ENCODE results near the gene PHLDA2. TPM values are rescaled to one million over a fixed set of nuclear protein-coding genes. Genes with fewer than 3 reads are reported as not detected.

The PHLDA2 gene
- total RNA-seq, 1 donor from 2014 or later = 15.5 TPM

DNA sequence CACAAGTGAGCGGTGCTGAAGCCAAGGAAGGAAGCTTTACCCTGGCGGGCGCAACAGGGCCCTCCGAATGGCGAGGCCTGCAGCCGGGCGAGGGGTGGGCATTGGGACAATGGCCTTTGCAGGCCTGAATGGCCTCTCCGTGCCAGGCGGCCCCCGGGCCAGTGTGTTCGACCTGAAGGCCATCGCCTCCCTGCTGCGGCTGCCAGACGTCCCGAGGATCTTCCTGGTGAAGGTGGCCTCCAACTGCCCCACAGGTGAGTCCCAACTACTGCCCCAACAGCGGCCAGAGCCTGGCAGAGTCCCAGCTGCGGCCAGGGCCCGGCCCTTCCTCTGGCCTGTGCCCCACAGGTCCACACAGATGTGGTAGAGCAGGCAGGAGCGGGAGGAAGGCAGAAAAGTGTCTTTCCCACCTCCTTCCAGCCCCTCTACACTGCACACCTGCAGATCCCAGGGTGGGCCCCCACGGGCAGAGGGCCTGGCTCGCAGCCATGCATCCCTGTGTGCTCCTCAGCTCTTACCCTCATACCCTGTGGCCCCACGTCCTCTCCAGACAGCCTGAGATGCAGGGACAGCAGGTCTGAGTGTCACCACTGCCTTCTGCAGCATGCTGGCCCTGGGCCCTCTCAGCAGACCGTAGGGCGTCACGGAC is 11.3 kb downstream of the PHLDA2 start:
- TF ChIP-seq, protein P1, sequence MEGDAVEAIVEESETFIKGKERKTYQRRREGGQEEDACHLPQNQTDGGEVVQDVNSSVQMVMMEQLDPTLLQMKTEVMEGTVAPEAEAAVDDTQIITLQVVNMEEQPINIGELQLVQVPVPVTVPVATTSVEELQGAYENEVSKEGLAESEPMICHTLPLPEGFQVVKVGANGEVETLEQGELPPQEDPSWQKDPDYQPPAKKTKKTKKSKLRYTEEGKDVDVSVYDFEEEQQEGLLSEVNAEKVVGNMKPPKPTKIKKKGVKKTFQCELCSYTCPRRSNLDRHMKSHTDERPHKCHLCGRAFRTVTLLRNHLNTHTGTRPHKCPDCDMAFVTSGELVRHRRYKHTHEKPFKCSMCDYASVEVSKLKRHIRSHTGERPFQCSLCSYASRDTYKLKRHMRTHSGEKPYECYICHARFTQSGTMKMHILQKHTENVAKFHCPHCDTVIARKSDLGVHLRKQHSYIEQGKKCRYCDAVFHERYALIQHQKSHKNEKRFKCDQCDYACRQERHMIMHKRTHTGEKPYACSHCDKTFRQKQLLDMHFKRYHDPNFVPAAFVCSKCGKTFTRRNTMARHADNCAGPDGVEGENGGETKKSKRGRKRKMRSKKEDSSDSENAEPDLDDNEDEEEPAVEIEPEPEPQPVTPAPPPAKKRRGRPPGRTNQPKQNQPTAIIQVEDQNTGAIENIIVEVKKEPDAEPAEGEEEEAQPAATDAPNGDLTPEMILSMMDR (IDR thresholded peaks at IDR 0.05) = no peak
- DNase-seq (no peak), ATAC-seq (no peak)
- no peak overlapping the region for H3K27ac ChIP-seq
- no peaks in the 10 kb centered on the region for H3K27me3 ChIP-seq
- H3K36me3 ChIP-seq = no peaks in the 10 kb centered on the region
- no peaks in the 10 kb centered on the region for H3K9me3 ChIP-seq
- intact Hi-C loops (cut with DNase I) = no loop called here
- H3K4me1 ChIP-seq = peaks cover 4% of the 10 kb centered on the region
- no peak overlapping the region for H3K4me3 ChIP-seq

DNA sequence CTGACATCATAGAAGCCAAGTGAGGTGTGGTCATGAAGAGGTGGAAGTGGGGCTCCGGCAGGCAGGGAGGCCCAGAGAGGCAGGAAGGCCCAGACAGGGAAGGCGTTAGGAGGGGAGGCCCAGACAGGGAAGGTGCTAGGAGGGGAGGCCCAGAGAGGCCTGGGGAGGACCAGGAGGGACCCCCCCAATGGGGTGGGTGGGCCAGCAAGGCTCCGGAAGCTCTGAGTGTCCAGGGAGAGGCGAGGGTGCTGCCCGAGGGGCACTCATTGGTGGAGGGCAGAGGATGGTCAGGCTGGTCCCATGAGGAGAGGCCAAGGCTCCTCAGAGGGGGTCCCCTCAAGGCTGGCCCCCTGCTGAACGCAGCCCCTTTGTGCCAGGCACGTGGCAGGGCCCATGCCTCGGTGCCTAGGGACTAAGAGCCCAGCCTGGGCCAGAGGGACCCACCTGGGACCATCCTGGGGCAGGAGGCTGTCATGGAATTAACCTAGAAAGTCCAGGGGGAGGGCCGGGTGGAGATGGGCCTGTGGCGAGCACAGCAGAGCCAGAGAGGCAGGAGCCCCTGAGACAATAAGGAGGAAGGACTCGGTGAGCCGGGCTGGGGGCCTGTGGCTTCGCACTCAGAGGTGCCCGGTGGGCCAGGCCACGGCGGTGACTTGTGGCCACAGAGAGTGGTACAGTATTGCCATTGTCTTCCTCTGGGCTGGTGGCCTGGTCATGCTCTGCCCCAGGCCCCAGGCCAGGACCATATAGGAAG is 12.2 kb downstream of the PHLDA2 start:
- Histone ChIP-seq H3K9me3 (no peaks in the 10 kb centered on the region), H3K4me1 (peaks cover 4% of the 10 kb centered on the region), H3K27me3 (no peaks in the 10 kb centered on the region), H3K36me3 (no peaks in the 10 kb centered on the region), H3K27ac (no peak overlapping the region), H3K4me3 (no peak overlapping the region)
- intact Hi-C loops (cut with DNase I) = no loop called here
- ATAC-seq = no peak
- TF ChIP-seq, protein P1 (IDR thresholded peaks at IDR 0.05) = no peak
- no peak for DNase-seq

DNA sequence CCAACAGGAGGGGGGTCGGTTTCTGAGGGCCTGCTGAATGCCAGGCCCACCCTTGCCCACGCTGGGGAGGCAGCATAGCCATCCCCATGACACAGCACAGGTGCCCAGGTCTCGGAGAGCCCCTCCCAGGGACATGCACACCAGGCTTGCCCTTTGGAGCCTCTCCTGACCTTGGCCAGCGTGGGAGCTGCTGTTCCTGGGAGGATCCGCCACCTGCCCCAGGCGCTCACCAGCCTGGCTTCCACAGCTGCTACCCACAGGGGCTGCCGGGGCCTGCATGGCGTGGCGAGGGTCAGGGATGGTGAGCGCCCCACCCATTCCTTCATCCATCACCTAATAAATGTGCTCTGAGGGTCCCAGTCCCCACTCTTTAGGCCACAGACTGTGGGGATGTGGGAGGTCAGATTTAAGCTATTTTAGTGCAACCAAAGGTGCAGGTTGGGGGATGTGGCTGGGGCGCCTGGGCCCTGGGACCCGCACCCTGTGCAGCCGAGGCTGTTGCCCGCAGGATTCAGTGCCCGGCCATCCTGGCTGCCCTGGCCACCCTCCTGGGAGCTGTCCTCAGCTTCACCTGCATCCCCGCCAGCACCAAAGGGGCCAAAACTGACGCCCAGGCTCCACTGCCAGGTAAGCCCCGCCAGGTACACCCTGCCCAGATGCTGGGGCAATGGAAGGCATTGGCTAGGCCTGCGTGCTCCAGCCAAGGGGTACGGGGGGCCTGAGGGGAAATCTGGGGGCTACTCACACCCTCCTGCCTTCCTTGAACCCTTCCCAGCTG is 12.9 kb downstream of the PHLDA2 start:
- ATAC-seq (no peak), DNase-seq (no peak)
- H3K36me3 ChIP-seq = no peaks in the 10 kb centered on the region
- TF ChIP-seq, protein P1 (IDR thresholded peaks at IDR 0.05) = no peak
- H3K4me1 ChIP-seq = peaks cover 4% of the 10 kb centered on the region
- intact Hi-C loops (cut with DNase I) = no loop called here
- no peaks in the 10 kb centered on the region for H3K9me3 ChIP-seq
- H3K4me3 ChIP-seq = no peak overlapping the region
- no peak overlapping the region for H3K27ac ChIP-seq
- no peaks in the 10 kb centered on the region for H3K27me3 ChIP-seq

DNA sequence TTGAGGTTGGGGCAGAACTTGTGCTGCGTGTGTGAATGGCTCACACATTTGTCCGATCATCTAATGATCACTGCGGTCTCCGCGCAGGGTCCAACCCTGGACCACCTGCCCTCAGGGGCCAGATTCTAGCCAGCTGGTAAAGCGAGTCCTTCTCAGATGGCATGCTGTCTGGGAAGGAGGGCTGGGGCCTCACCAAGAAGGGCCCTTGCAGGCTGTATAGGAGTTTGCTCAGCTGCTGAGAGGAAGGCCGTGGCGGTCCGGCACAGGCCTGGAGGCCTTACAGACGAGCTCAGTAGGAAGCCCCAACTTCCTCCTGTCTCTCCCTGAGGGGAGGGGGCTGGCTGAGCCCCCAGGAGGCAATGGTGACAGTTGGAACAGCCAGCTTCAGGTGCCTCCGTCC is 13.7 kb downstream of the PHLDA2 start:
- TF ChIP-seq, protein P1 (IDR thresholded peaks at IDR 0.05) = no peak
- H3K4me1 ChIP-seq = peaks cover 4% of the 10 kb centered on the region
- no peak for DNase-seq
- H3K27me3 ChIP-seq = no peaks in the 10 kb centered on the region
- no peak overlapping the region for H3K4me3 ChIP-seq
- intact Hi-C loops (cut with DNase I) = no loop called here
- no peaks in the 10 kb centered on the region for H3K9me3 ChIP-seq
- no peak for ATAC-seq
- H3K36me3 ChIP-seq = no peaks in the 10 kb centered on the region
- no peak overlapping the region for H3K27ac ChIP-seq

DNA sequence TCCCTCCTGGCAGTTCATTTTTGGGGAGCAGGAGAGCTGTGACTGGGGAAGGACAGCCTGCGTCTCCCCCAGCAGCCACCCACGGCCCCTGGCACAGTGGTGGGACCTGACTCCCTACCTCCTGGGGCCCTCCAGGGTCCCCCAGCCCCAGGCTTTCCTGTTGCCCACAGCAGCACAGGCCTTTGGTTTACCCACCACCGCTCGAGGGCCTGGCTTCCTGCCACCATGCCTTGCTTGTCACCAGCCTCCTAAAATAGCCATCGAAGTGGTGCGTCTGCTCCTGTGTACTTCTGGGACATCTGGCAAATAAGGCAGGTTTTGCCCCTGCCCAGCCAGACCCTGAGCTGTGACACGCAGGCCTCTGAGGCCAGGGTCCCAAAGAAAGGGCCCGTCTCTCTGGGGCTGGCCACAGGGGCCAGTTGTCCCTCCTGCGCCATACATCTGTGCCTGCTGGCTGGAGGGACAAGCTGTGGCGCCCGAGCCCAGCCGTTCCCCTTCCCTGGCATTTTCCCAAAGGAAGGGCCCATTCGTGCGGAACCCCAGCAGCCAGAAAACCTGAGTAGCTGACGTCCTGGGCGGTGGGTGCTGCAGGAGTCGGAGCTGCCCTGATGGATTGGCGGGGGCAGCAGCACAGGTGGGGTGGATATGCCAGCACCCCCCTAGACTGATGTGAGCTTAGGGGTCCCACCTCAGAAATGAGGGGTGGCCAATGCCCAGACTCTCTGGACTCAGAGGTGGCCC is 14.6 kb downstream of the PHLDA2 start:
- peak; percentile 88 for DNase-seq
- TF ChIP-seq, protein P1 (IDR thresholded peaks at IDR 0.05) = no peak
- Histone ChIP-seq H3K36me3 (no peaks in the 10 kb centered on the region), H3K9me3 (no peaks in the 10 kb centered on the region), H3K4me3 (no peak overlapping the region), H3K27ac (no peak overlapping the region), H3K4me1 (peaks cover 4% of the 10 kb centered on the region), H3K27me3 (no peaks in the 10 kb centered on the region)
- ATAC-seq = no peak
- intact Hi-C loops (cut with DNase I) = no loop called here

All from upper lobe of right lung (tissue), 1 donor.